Tibial artery (tissue), 4 donors: ENCODE data around the gene NOSTRIN.

Experiments
- DNase-seq, 2 donors: peaks; one replicate each; pipeline ENCODE4 v3.0.0-alpha.2; 2019
- H3K27ac ChIP-seq, 2 donors: fragments of 200-600 bp; sonication (generic) in 1 of 2; 1 replicate in 1 of 2; 2 replicates in 1 of 2; pipeline ENCODE4 v1.5.1; 2018 to 2019; ENCODE audit warnings: mild to moderate bottlenecking in 1 of 2
- H3K27me3 ChIP-seq, 2 donors: fragments of 200-600 bp; sonication (generic) in 1 of 2; one replicate each; pipeline versions ENCODE4 v1.5.1 to v1.6.0; 2016 to 2019
- H3K36me3 ChIP-seq, 3 donors: fragments of 200-600 bp; sonication (generic) in 2 of 3; one replicate each; pipeline ENCODE4 v1.5.1; 2016 to 2019; ENCODE audit warnings: mild to moderate bottlenecking in 2 of 3
- H3K4me1 ChIP-seq, 4 donors: fragments of 200-600 bp; sonication (generic) in 2 of 4; 1 replicate in 3 of 4; 2 replicates in 1 of 4; pipeline ENCODE4 v1.5.1; 2016 to 2019
- H3K4me3 ChIP-seq, 2 donors: fragments of 200-600 bp; sonication (generic) in 1 of 2; 1 replicate in 1 of 2; 2 replicates in 1 of 2; pipeline ENCODE4 v1.5.1; 2018 to 2019; ENCODE audit warnings: mild to moderate bottlenecking in 2 of 2
- H3K9me3 ChIP-seq, 3 donors: fragments of 200-600 bp; sonication (generic) in 1 of 3; one replicate each; pipeline ENCODE4 v1.5.1; 2016 to 2019
- CTCF ChIP-seq, 2 experiments: fragments of 200-600 bp in 1 of 2; fragments of 450-650 bp in 1 of 2; IDR thresholded peaks; one replicate each; pipeline ENCODE4 v1.5.1; 2017 to 2019; ENCODE audit warnings: antibody characterized with exemption in 2 of 2, mild to moderate bottlenecking in 1 of 2, moderate library complexity in 1 of 2
- intact Hi-C: fragments of 100-400 bp; cut with DNase I; formaldehyde crosslinking; loops from one replicate; pipeline ENCODE4 v1.15.0; 2023; ENCODE audit warnings: low total_unique reads

The NOSTRIN gene

GRCh38 chr2:168843253-168843652 is 40.8 kb downstream of the NOSTRIN start:
- no peak for DNase-seq
- Histone ChIP-seq H3K27ac (no peak overlapping the region), H3K27me3 (no peaks in the 10 kb centered on the region), H3K4me1 (no peaks in the 10 kb centered on the region), H3K36me3 (no peaks in the 10 kb centered on the region), H3K4me3 (no peak overlapping the region), H3K9me3 (no peaks in the 10 kb centered on the region)
- intact Hi-C loops, result no loop called here
- TF ChIP-seq CTCF (IDR thresholded peaks at IDR 0.05), result no peak

GRCh38 chr2:168848225-168848624 is 45.8 kb downstream of the NOSTRIN start:
- H3K4me1 ChIP-seq, result no peaks in the 10 kb centered on the region
- no peaks in the 10 kb centered on the region for H3K9me3 ChIP-seq
- DNase-seq, result no peak
- peaks cover 0 to 6% (median 0%) of the 10 kb centered on the region in 3 donors for H3K36me3 ChIP-seq
- TF ChIP-seq CTCF (IDR thresholded peaks at IDR 0.05), result no peak
- H3K4me3 ChIP-seq, result no peak overlapping the region
- H3K27me3 ChIP-seq, result no peaks in the 10 kb centered on the region
- H3K27ac ChIP-seq, result no peak overlapping the region
- intact Hi-C loops, result no loop called here

GRCh38 chr2:168849610-168850009 is 47.2 kb downstream of the NOSTRIN start:
- no peak for DNase-seq

GRCh38 chr2:168850846-168851245 is 48.4 kb downstream of the NOSTRIN start:
- Histone ChIP-seq H3K9me3 (no peaks in the 10 kb centered on the region), H3K36me3 (peaks cover 0 to 6% (median 0%) of the 10 kb centered on the region in 3 donors), H3K27me3 (no peaks in the 10 kb centered on the region), H3K4me1 (no peaks in the 10 kb centered on the region), H3K4me3 (no peak overlapping the region), H3K27ac (no peak overlapping the region)
- intact Hi-C loops, result no loop called here
- no peak for DNase-seq
- TF ChIP-seq CTCF (IDR thresholded peaks at IDR 0.05), result no peak

More at GRCh38 chr2:168849610-168850009, 47.2 kb downstream of the NOSTRIN start:
- Histone ChIP-seq H3K36me3 (peaks cover 0 to 6% (median 0%) of the 10 kb centered on the region in 3 donors), H3K27me3 (no peaks in the 10 kb centered on the region), H3K4me1 (no peaks in the 10 kb centered on the region), H3K27ac (no peak overlapping the region), H3K9me3 (no peaks in the 10 kb centered on the region), H3K4me3 (no peak overlapping the region)
- intact Hi-C loops, result no loop called here
- TF ChIP-seq CTCF (IDR thresholded peaks at IDR 0.05), result no peak

GRCh38 chr2:168851674-168852320 is 49.4 kb downstream of the NOSTRIN start:
- Histone ChIP-seq H3K27me3 (no peaks in the 10 kb centered on the region), H3K4me3 (no peak overlapping the region), H3K9me3 (no peaks in the 10 kb centered on the region), H3K27ac (no peak overlapping the region), H3K4me1 (no peaks in the 10 kb centered on the region), H3K36me3 (peaks cover 0 to 6% (median 0%) of the 10 kb centered on the region in 3 donors)
- no peak for DNase-seq
- TF ChIP-seq CTCF (IDR thresholded peaks at IDR 0.05), result no peak
- intact Hi-C loops, result no loop called here
